ENCODE measurements around the gene SSBP2. TPM values are rescaled to one million over a fixed set of nuclear protein-coding genes. Genes with fewer than 3 reads are reported as not detected.

Gene SSBP2
- total RNA-seq, 1 donor = 34.3 TPM

DNA sequence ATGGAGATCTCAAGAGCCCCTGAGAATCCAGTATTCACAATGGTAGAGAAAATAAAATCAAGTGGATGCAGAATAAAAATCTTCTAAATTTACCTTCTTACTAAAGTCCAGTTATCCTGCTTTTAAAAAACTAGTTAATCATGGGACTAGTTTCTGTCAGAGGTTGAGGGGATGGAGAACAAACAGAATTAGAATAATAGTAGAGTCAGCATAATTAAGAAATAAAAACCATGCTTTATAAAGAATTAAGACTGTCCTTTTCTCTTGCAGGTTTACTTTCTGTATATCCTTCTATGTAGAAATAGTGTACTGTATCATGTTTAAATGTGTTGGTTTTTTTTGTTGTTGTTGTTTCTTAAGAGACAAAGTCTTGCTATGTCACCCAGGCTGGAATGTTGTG, 380.0 kb downstream of the SSBP2 start:
- no peak for DNase-seq (ENCODE audit: low read depth)
- H3K4me3 ChIP-seq (ENCODE audit: low read depth, low read length) = no peak overlapping the region
- TF ChIP-seq, protein P1, sequence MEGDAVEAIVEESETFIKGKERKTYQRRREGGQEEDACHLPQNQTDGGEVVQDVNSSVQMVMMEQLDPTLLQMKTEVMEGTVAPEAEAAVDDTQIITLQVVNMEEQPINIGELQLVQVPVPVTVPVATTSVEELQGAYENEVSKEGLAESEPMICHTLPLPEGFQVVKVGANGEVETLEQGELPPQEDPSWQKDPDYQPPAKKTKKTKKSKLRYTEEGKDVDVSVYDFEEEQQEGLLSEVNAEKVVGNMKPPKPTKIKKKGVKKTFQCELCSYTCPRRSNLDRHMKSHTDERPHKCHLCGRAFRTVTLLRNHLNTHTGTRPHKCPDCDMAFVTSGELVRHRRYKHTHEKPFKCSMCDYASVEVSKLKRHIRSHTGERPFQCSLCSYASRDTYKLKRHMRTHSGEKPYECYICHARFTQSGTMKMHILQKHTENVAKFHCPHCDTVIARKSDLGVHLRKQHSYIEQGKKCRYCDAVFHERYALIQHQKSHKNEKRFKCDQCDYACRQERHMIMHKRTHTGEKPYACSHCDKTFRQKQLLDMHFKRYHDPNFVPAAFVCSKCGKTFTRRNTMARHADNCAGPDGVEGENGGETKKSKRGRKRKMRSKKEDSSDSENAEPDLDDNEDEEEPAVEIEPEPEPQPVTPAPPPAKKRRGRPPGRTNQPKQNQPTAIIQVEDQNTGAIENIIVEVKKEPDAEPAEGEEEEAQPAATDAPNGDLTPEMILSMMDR (IDR thresholded peaks at IDR 0.05; ENCODE audit: insufficient read depth, low read length) = no peak

- DNase-seq (ENCODE audit: low read depth) = no peak
- TF ChIP-seq, protein P1 (IDR thresholded peaks at IDR 0.05; ENCODE audit: insufficient read depth, low read length) = no peak
- no peak overlapping the region for H3K4me3 ChIP-seq (ENCODE audit: low read depth, low read length)
Observed at GRCh38 chr5:81365541-81365940, 385.4 kb downstream of the SSBP2 start.

DNA sequence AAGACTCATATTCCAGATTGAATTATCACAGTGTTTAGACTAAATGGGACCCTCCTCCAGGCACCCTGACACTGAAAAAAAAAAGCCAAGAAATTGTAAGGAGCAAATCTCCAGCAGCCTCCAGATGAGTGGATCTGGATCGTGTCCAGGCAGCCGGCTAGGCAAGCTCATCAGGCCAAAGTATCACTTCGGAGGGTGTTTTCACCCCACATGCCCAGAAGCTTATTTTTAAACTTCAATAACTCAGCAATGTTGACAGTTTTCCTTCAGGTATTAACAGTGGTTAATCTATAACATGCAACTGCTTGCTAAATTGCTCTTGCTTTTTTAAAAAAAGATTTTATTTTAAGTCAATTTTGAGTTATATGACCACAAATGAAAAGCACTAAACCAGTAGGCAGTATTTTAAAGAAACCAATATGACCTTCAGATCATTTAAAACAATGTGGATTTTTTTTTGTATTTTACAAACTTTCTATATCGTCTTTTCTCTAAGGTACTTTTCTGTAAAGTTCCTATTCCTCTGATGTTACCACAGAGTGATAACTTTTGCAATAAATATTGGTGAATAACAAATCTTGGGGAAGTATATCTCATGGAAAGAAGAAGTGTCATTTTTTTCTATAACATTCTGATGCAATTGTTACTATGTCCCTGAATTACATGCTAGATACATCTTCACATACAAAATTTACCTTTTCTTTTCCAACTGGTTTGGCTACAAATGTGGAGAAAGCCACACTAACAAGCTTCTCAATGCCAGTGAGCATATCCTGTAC, 387.6 kb downstream of the SSBP2 start:
- H3K4me3 ChIP-seq (ENCODE audit: low read depth, low read length) = no peak overlapping the region
- DNase-seq (ENCODE audit: low read depth) = no peak
- TF ChIP-seq, protein P1 (IDR thresholded peaks at IDR 0.05; ENCODE audit: insufficient read depth, low read length) = no peak

Other genes starting within 250 kb of the SSBP2 start
- 8.8 and 16.8 TPM in 2 replicates for gene ATG10, start 220.9 kb upstream of the SSBP2 start, total RNA-seq (ENCODE audit: low replicate concordance)